ENCODE results near the gene PITX1.

GRCh38 chr5:135040333-135041144 lies 6.5 kb upstream of the PITX1 start:
- TF ChIP-seq CTCF (IDR thresholded peaks at IDR 0.05) (no peak), POLR2A (IDR thresholded peaks at IDR 0.05) (no peak)
